Neural cell (in vitro differentiated cells): ENCODE results near the gene PDE10A. TPM values are rescaled to one million over a fixed set of nuclear protein-coding genes. Genes with fewer than 3 reads are reported as not detected.

Source experiments
- H2AFZ ChIP-seq: fragments of 200-600, 300-800 bp; sonication (generic), shearing (Covaris generic); 2 replicates; pipeline ENCODE4 v1.6.0; 2014; ENCODE audit warnings: low read depth, mild to moderate bottlenecking, antibody characterized with exemption, low read length, moderate library complexity
- H3F3A ChIP-seq: fragments of 200-600 bp; shearing (Covaris generic); 2 replicates; pipeline ENCODE4 v1.6.1; 2016; ENCODE audit warnings: mild to moderate bottlenecking, moderate library complexity, mixed read lengths, antibody characterized with exemption, low read length; ENCODE audit not compliant: insufficient read depth, poor library complexity, severe bottlenecking
- H3K27ac ChIP-seq: fragments of 200-600, 300-800 bp; sonication (generic), shearing (Covaris generic); 2 replicates; pipeline ENCODE4 v1.5.1; 2014; ENCODE audit warnings: mild to moderate bottlenecking, low read length, moderate library complexity
- H3K27me3 ChIP-seq: fragments of 300-800, 200-600 bp; sonication (generic), shearing (Covaris generic); 2 replicates; pipeline ENCODE4 v1.6.0; 2014; ENCODE audit warnings: mild to moderate bottlenecking, low read depth, low read length, moderate library complexity; ENCODE audit not compliant: insufficient read depth
- H3K36me3 ChIP-seq: fragments of 300-800, 200-600 bp; sonication (generic), shearing (Covaris generic); 2 replicates; pipeline ENCODE4 v1.5.1; 2014; ENCODE audit warnings: mild to moderate bottlenecking, antibody characterized with exemption, low read length, moderate library complexity; ENCODE audit not compliant: insufficient read depth
- H3K4me2 ChIP-seq: fragments of 300-800, 200-600 bp; sonication (generic), shearing (Covaris generic); 2 replicates; pipeline ENCODE4 v1.6.0; 2014; ENCODE audit warnings: mild to moderate bottlenecking, low read length
- H3K4me3 ChIP-seq: fragments of 300-800, 200-600 bp; sonication (generic), shearing (Covaris generic); 2 replicates; pipeline ENCODE4 v1.5.1; 2014; ENCODE audit warnings: mild to moderate bottlenecking, low read length, moderate library complexity
- H3K79me2 ChIP-seq: fragments of 200-600 bp; shearing (Covaris generic); replicated peaks from 2 replicates; pipeline ENCODE4 v1.6.0; 2014; ENCODE audit warnings: mild to moderate bottlenecking, low read length, moderate library complexity; ENCODE audit not compliant: insufficient read depth
- H3K9ac ChIP-seq: fragments of 300-800, 200-600 bp; sonication (generic), shearing (Covaris generic); 2 replicates; pipeline ENCODE4 v1.6.1; 2016; ENCODE audit warnings: mild to moderate bottlenecking, low read length, mixed read lengths
- H3K9me2 ChIP-seq: fragments of 200-600 bp; shearing (Covaris generic); 2 replicates; pipeline ENCODE4 v1.6.1; 2016; ENCODE audit warnings: mild to moderate bottlenecking, low read length, mixed read lengths; ENCODE audit not compliant: insufficient read depth
- H3K9me3 ChIP-seq: fragments of 200-600, 300-800 bp; sonication (generic), shearing (Covaris generic); 2 replicates; pipeline ENCODE4 v1.6.1; 2016; ENCODE audit warnings: mild to moderate bottlenecking, mixed run types, low read length, moderate library complexity, mixed read lengths
- H4K20me1 ChIP-seq: fragments of 200-600 bp; shearing (Covaris generic); 2 replicates; pipeline ENCODE4 v1.6.1; 2016; ENCODE audit warnings: mild to moderate bottlenecking, mixed run types; ENCODE audit not compliant: insufficient read depth
- CTCF ChIP-seq: fragments of 450-650 bp; IDR thresholded peaks from 2 replicates; pipeline ENCODE4 v1.5.1; 2014; ENCODE audit warnings: antibody characterized with exemption, mild to moderate bottlenecking, moderate library complexity; ENCODE audit not compliant: poor library complexity, severe bottlenecking
- EP300 ChIP-seq: fragments of 450-650 bp; conservative IDR thresholded peaks from 2 replicates; pipeline ENCODE4 v1.6.1; 2014; ENCODE audit warnings: antibody characterized with exemption, mild to moderate bottlenecking, moderate library complexity; ENCODE audit not compliant: poor library complexity, severe bottlenecking
- EZH2 ChIP-seq: fragments of 200-600, 300-800 bp; shearing (Covaris generic), sonication (generic); IDR thresholded peaks from 2 replicates; pipeline ENCODE4 v1.6.1; 2014; ENCODE audit warnings: antibody characterized with exemption, low read length, borderline replicate concordance, mild to moderate bottlenecking; ENCODE audit not compliant: insufficient read depth, poor library complexity, severe bottlenecking
- MXI1 ChIP-seq: fragments of 450-650 bp; conservative IDR thresholded peaks from 2 replicates; pipeline ENCODE4 v1.6.1; 2014; ENCODE audit warnings: antibody characterized with exemption, mild to moderate bottlenecking; ENCODE audit not compliant: poor library complexity, severe bottlenecking
- POLR2AphosphoS5 ChIP-seq: IDR thresholded peaks from 2 replicates; pipeline ENCODE4 v1.6.1; 2012
- RAD21 ChIP-seq: fragments of 450-650 bp; conservative IDR thresholded peaks from 2 replicates; pipeline ENCODE4 v1.6.1; 2014; ENCODE audit warnings: antibody characterized with exemption, mild to moderate bottlenecking, moderate library complexity
- REST ChIP-seq: IDR thresholded peaks from 2 replicates; pipeline ENCODE4 v1.6.1; 2012; ENCODE audit warnings: borderline replicate concordance
- SMC3 ChIP-seq: fragments of 450-650 bp; conservative IDR thresholded peaks from 2 replicates; pipeline ENCODE4 v1.6.1; 2014; ENCODE audit warnings: antibody characterized with exemption, mild to moderate bottlenecking, moderate library complexity; ENCODE audit not compliant: poor library complexity
- TAF1 ChIP-seq: IDR thresholded peaks from 2 replicates; pipeline ENCODE4 v1.6.1; 2012; ENCODE audit warnings: low read depth
- polyA plus RNA-seq: library from polyadenylated mRNA; depleted of rRNA; stranded (reverse); fragments of >200 nt; gene quantifications from 2 replicates; pipeline ENCODE4 v1.2.3, GENCODE V29; 2014

PDE10A gene
- polyA plus RNA-seq, 1 donor from 2014 or later = 52.4 TPM

GRCh38 chr6:165488624-165489295 lies 174.3 kb downstream of the PDE10A start:
- H3K27me3 ChIP-seq = no peaks in the 10 kb centered on the region
- H4K20me1 ChIP-seq = no peaks in the 10 kb centered on the region
- no peaks in the 10 kb centered on the region for H3K9me3 ChIP-seq
- H3K9ac ChIP-seq = no peak overlapping the region
- no peak overlapping the region for H2AFZ ChIP-seq
- no peaks in the 10 kb centered on the region for H3K36me3 ChIP-seq
- H3K4me3 ChIP-seq = no peak overlapping the region
- H3K4me2 ChIP-seq = no peak overlapping the region
- no peak overlapping the region for H3K27ac ChIP-seq
- no peaks in the 10 kb centered on the region for H3F3A ChIP-seq
- H3K9me2 ChIP-seq = no peaks in the 10 kb centered on the region
- H3K79me2 ChIP-seq = peaks cover 7% of the 10 kb centered on the region
- TF ChIP-seq TAF1 (no peak), POLR2AphosphoS5 (no peak), MXI1 (no peak), CTCF (no peak), RAD21 (no peak), SMC3 (no peak), EZH2 (no peak), EP300 (no peak), REST (no peak)

- Histone ChIP-seq H3K27ac (no peak overlapping the region), H4K20me1 (no peaks in the 10 kb centered on the region), H3K4me3 (no peak overlapping the region), H3K4me2 (no peak overlapping the region), H3K79me2 (peaks cover 11% of the 10 kb centered on the region), H3K27me3 (no peaks in the 10 kb centered on the region), H3K36me3 (no peaks in the 10 kb centered on the region), H3F3A (no peaks in the 10 kb centered on the region), H3K9me2 (no peaks in the 10 kb centered on the region), H3K9me3 (no peaks in the 10 kb centered on the region), H2AFZ (no peak overlapping the region), H3K9ac (no peak overlapping the region)
- TF ChIP-seq REST (no peak), CTCF (no peak), EZH2 (no peak), MXI1 (no peak)
Measured at GRCh38 chr6:165487950-165488349, 175.1 kb downstream of the PDE10A start.
